ENCODE results near the gene CD101. TPM values are rescaled to one million over a fixed set of nuclear protein-coding genes. Genes with fewer than 3 reads are reported as not detected.

CD101 gene, protein sequence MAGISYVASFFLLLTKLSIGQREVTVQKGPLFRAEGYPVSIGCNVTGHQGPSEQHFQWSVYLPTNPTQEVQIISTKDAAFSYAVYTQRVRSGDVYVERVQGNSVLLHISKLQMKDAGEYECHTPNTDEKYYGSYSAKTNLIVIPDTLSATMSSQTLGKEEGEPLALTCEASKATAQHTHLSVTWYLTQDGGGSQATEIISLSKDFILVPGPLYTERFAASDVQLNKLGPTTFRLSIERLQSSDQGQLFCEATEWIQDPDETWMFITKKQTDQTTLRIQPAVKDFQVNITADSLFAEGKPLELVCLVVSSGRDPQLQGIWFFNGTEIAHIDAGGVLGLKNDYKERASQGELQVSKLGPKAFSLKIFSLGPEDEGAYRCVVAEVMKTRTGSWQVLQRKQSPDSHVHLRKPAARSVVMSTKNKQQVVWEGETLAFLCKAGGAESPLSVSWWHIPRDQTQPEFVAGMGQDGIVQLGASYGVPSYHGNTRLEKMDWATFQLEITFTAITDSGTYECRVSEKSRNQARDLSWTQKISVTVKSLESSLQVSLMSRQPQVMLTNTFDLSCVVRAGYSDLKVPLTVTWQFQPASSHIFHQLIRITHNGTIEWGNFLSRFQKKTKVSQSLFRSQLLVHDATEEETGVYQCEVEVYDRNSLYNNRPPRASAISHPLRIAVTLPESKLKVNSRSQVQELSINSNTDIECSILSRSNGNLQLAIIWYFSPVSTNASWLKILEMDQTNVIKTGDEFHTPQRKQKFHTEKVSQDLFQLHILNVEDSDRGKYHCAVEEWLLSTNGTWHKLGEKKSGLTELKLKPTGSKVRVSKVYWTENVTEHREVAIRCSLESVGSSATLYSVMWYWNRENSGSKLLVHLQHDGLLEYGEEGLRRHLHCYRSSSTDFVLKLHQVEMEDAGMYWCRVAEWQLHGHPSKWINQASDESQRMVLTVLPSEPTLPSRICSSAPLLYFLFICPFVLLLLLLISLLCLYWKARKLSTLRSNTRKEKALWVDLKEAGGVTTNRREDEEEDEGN
- 2.4 TPM for total RNA-seq

DNA sequence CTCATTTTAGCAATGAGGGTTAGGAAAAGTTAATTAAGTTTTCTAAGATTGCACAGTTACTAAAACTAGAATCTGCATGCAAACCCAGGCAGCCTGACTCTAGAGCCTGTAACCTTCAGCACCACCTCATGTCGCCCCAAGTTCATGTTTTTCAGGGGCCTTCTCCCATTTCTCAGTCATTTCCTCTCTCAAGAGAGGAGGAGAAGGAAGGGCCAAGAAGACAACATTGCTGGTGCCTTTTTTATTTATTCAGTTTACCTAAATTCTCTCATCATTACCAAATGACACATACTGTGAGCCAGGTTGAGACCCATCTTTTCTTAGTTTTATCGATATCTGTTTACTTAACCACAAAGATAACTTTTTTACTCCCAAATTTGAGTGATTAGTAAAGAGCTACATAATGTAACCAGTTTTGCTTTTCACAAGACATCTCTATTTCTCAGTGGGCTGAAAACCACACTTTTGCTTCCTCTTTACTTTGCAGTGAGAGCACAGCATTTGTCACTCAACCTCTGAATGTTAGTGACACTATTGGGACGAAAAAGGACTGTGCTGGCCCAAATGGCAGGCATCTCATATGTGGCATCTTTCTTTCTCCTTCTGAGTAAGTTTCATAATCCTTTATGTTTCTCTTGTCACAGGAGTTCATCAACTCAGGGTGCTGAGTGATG is at the start of gene CD101:
Gene CD101 (plus strand): TSS at position 507 of the 674 bp plus-strand sequence. CDS start 58 bp downstream, at position 565.

DNA sequence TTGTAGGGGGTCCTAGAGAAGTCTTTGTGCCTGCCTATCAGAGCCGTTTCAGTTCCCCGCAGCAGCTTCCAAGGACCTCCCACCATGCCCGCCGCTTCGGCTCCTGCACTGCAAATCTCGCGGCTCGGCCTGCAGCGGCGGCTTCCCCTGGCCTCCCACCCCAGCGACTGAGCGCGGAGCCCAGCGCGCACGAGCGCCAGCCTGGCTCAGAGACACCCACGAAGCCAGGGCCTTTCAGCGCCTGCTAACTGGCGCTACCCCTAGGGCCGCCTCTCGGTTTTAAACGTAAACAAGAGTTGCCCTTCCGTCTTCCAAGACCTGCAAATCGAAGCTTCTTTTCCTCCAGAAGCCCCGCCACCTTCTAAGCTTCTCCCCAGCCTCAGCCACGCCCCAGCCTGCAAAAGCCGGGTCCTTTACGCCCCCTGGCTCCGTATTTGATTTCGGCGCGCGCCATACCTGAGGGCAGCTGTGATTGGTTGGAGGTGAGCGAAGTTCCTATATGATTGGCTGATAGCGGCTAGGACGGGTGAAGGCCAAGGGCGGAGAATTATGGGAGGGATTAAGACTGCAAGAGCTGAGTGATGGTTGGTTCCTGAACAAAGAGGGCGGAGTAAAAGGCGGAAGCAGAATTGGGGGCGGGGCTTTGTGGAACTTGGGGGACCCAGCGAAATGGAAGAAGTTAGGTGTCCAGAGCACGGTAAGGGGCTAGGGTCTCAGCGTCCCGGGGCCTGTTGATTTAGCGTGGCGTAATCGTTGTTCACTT is 58.3 kb downstream of the CD101 start, which contains the start of gene TTF2:
Gene TTF2 (plus strand): TSS at position 649 of the 763 bp plus-strand sequence. CDS start 21 bp downstream, at position 670.

Small RNA genes within 50 kb of the gene (small RNA-seq; reads per million reads assigned to genes)
- not detected for gene RNA5SP55 (ENCODE audit: low replicate concordance)

Other genes starting within 250 kb of the CD101 start
- gene CD2, start 247.3 kb upstream of the CD101 start, total RNA-seq, result 0.18 TPM
- gene PTGFRN, start 91.8 kb upstream of the CD101 start, total RNA-seq, result 48.2 TPM
- 15.4 TPM for gene TTF2, start 58.6 kb downstream of the CD101 start, total RNA-seq
- 13.5 TPM for gene TRIM45, start 120.0 kb downstream of the CD101 start, total RNA-seq
- gene VTCN1, start 209.2 kb downstream of the CD101 start, total RNA-seq, result 17.2 TPM